Liver (tissue), 9 donors: ENCODE measurements around the gene BOLL. TPM values are rescaled to one million over a fixed set of nuclear protein-coding genes. Genes with fewer than 3 reads are reported as not detected.

Source experiments
- DNase-seq: peaks from one replicate; pipeline ENCODE4 v3.0.0-alpha.2; 2017; ENCODE audit warnings: low spot score
- H3K27ac ChIP-seq, 2 donors: one replicate each; pipeline ENCODE4 v1.7.0; 2013; ENCODE audit warnings: inconsistent platforms in 2 of 2, low read length in 2 of 2, control low read depth in 1 of 2, low read depth in 1 of 2, mild to moderate bottlenecking in 1 of 2
- H3K27me3 ChIP-seq, 4 donors: one replicate each; pipeline versions ENCODE4 v1.6.1 to v1.7.0; 2013; ENCODE audit warnings: low read length in 3 of 4, inconsistent platforms in 1 of 4, mild to moderate bottlenecking in 1 of 4, moderate library complexity in 1 of 4; ENCODE audit not compliant: control insufficient read depth in 4 of 4, insufficient read depth in 4 of 4
- H3K36me3 ChIP-seq, 4 donors: one replicate each; pipeline versions ENCODE4 v1.6.1 to v1.7.0; 2013; ENCODE audit warnings: low read length in 3 of 4, mild to moderate bottlenecking in 3 of 4, low read depth in 1 of 4, moderate library complexity in 1 of 4; ENCODE audit not compliant: control insufficient read depth in 4 of 4, insufficient read depth in 3 of 4
- H3K4me1 ChIP-seq, 4 donors: one replicate each; pipeline versions ENCODE4 v1.6.1 to v1.7.0; 2013; ENCODE audit warnings: low read length in 3 of 4, mild to moderate bottlenecking in 3 of 4, moderate library complexity in 1 of 4; ENCODE audit not compliant: control insufficient read depth in 4 of 4, insufficient read depth in 4 of 4
- H3K4me3 ChIP-seq, 3 donors: one replicate each; pipeline versions ENCODE4 v1.6.1 to v1.7.0; 2013; ENCODE audit warnings: low read length in 3 of 3, control low read depth in 1 of 3, low read depth in 1 of 3, mild to moderate bottlenecking in 1 of 3
- H3K9ac ChIP-seq, 2 donors: one replicate each; pipeline ENCODE4 v1.7.0; 2013; ENCODE audit warnings: low read length in 2 of 2, mild to moderate bottlenecking in 2 of 2, moderate library complexity in 2 of 2, control low read depth in 1 of 2, low read depth in 1 of 2
- H3K9me3 ChIP-seq, 4 donors: one replicate each; pipeline versions ENCODE4 v1.6.1 to v1.7.0; 2013; ENCODE audit warnings: low read length in 3 of 4; ENCODE audit not compliant: control insufficient read depth in 4 of 4
- ATF3 ChIP-seq: IDR thresholded peaks from 2 replicates; pipeline ENCODE4 v1.6.1; 2016; ENCODE audit warnings: antibody characterized with exemption
- CTCF ChIP-seq: fragments of 150-350 bp; IDR thresholded peaks from 2 replicates; pipeline ENCODE4 v1.5.1; 2017; ENCODE audit warnings: improper control_type of control experiment, low read depth, low read length; ENCODE audit not compliant: missing input control
- EGR1 ChIP-seq, 2 donors: IDR thresholded peaks; 2 replicates each; pipeline ENCODE4 v1.6.1; 2016 to 2018; ENCODE audit warnings: antibody characterized with exemption in 2 of 2, low read depth in 2 of 2
- FOXA1 ChIP-seq: IDR thresholded peaks from 2 replicates; pipeline ENCODE4 v1.6.1; 2016; ENCODE audit warnings: antibody characterized with exemption
- FOXA2 ChIP-seq: IDR thresholded peaks from 2 replicates; pipeline ENCODE4 v1.6.1; 2016; ENCODE audit warnings: antibody characterized with exemption
- GABPA ChIP-seq, 2 donors: IDR thresholded peaks in 1 of 2; conservative IDR thresholded peaks in 1 of 2; 2 replicates each; pipeline ENCODE4 v1.6.1; 2016; ENCODE audit warnings: antibody characterized with exemption in 2 of 2, mild to moderate bottlenecking in 1 of 2, moderate library complexity in 1 of 2
- HNF4A ChIP-seq, 2 donors: conservative IDR thresholded peaks; 2 replicates each; pipeline ENCODE4 v1.6.1; 2016; ENCODE audit warnings: antibody characterized with exemption in 2 of 2, mild to moderate bottlenecking in 2 of 2
- JUND ChIP-seq, 2 donors: IDR thresholded peaks; 2 replicates each; pipeline ENCODE4 v1.6.1; 2016; ENCODE audit warnings: antibody characterized with exemption in 2 of 2
- NR2F2 ChIP-seq: IDR thresholded peaks from 2 replicates; pipeline ENCODE4 v1.6.1; 2016; ENCODE audit warnings: antibody characterized with exemption
- RAD21 ChIP-seq, 2 donors: IDR thresholded peaks; 2 replicates each; pipeline ENCODE4 v1.6.1; 2016; ENCODE audit warnings: antibody characterized with exemption in 2 of 2, mild to moderate bottlenecking in 2 of 2
- RXRA ChIP-seq, 2 donors: IDR thresholded peaks; 2 replicates each; pipeline ENCODE4 v1.6.1; 2017 to 2018; ENCODE audit warnings: antibody characterized with exemption in 2 of 2, mild to moderate bottlenecking in 1 of 2
- SP1 ChIP-seq: IDR thresholded peaks from 2 replicates; pipeline ENCODE4 v1.6.1; 2018; ENCODE audit warnings: antibody characterized with exemption, mild to moderate bottlenecking
- TAF1 ChIP-seq: conservative IDR thresholded peaks from 2 replicates; pipeline ENCODE4 v1.6.1; 2016; ENCODE audit warnings: antibody characterized with exemption, mild to moderate bottlenecking
- YY1 ChIP-seq: IDR thresholded peaks from 2 replicates; pipeline ENCODE4 v1.6.1; 2016; ENCODE audit warnings: antibody characterized with exemption, mild to moderate bottlenecking
- ZBTB33 ChIP-seq: IDR thresholded peaks from 2 replicates; pipeline ENCODE4 v1.6.1; 2016; ENCODE audit warnings: antibody characterized with exemption
- WGBS: extraction: QIAGEN DNeasy Blood & Tissue Kit; methylation state at CpG from one replicate; pipeline ENCODE4 v1.1.7; 2013; 5-methylcytosine and 5-hydroxymethylcytosine counted together
- polyA plus RNA-seq, 2 donors: library from polyadenylated mRNA; stranded (reverse) in 1 of 2; unstranded in 1 of 2; fragments of 200-250 nt in 1 of 2; fragments of >200 nt in 1 of 2; fragmentation: Nextera tagmentation in 1 of 2; extraction: Ambion mirVana in 1 of 2; gene quantifications; one replicate each; pipeline versions ENCODE4 v1.2.1 to v1.2.3, GENCODE V29; 2013 to 2015
- total RNA-seq, 2 donors: library from RNA; depleted of rRNA; stranded (reverse); fragments of >200 nt; gene quantifications; one replicate each; pipeline ENCODE4 v1.2.3, GENCODE V29; 2014
- TF ChIP-seq, protein P1 (sequence below): IDR thresholded peaks from 2 replicates; pipeline ENCODE4 v1.6.1; 2016; ENCODE audit warnings: antibody characterized with exemption, mild to moderate bottlenecking
- TF ChIP-seq, protein P2 (sequence below): IDR thresholded peaks from 2 replicates; pipeline ENCODE4 v1.6.1; 2016; ENCODE audit warnings: antibody characterized with exemption
- donor health status: healthy.
- donor health status: healthy.
- donor health status: healthy.
- donor health status: healthy.
- donor health status: healthy.

The BOLL gene
- total and polyA plus RNA-seq, 4 donors = not detected

DNA sequence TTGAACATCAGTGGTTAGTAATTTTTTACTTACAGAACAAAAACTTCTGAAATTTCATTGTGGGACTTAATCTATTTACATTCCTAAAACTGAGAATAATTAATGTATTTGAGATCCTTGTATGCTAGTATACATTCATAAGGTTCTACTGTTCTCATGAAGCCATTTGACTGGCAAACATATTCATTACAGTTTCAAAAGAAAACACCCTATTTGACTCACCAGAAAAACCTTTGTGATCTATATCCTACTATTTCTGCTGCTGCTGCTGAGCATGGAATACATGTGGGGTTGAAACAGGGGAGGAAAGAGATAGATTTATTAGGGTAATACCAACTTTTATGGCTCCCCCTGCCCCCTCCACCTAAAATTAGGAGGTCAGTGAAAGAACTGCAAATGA, 58.1 kb downstream of the BOLL start (continued):
- TF ChIP-seq CTCF (no peak), YY1 (no peak), ATF3 (no peak), FOXA2 (no peak), HNF4A (conservative IDR thresholded peaks at IDR 0.05) (no peak), GABPA (IDR thresholded peaks at IDR 0.05 in 1 of 2, conservative IDR thresholded peaks at IDR 0.05 in 1 of 2) (no peak)

DNA sequence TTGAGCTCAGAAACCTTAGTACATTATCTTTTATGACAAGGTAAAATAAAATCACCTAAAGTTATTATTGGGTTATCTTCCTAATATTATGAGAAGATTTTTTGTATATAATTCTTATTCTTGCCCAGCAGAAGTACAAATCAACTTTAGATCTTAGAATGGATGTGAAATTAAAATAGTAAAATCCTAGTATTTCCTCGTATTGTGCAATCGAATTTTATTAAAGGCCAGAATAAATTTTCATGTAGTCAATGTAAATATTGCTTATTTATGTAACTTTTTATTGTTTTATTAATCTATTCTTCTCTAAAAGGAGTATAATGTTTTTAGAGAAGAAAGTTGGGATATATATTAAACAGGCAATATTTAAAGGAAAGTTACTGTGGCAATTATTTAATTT, 67.3 kb downstream of the BOLL start:
- no peak for TF ChIP-seq YY1
- TF ChIP-seq SP1 = no peak
- no peak for TF ChIP-seq JUND (IDR thresholded peaks at IDR 0.05)
- TF ChIP-seq FOXA2 = no peak
- TF ChIP-seq FOXA1 = no peak
- TF ChIP-seq RXRA (IDR thresholded peaks at IDR 0.05) = no peak
- no peak for TF ChIP-seq RAD21 (IDR thresholded peaks at IDR 0.05)
- no peak for TF ChIP-seq TAF1
- no peak for TF ChIP-seq CTCF
- TF ChIP-seq, protein P1, sequence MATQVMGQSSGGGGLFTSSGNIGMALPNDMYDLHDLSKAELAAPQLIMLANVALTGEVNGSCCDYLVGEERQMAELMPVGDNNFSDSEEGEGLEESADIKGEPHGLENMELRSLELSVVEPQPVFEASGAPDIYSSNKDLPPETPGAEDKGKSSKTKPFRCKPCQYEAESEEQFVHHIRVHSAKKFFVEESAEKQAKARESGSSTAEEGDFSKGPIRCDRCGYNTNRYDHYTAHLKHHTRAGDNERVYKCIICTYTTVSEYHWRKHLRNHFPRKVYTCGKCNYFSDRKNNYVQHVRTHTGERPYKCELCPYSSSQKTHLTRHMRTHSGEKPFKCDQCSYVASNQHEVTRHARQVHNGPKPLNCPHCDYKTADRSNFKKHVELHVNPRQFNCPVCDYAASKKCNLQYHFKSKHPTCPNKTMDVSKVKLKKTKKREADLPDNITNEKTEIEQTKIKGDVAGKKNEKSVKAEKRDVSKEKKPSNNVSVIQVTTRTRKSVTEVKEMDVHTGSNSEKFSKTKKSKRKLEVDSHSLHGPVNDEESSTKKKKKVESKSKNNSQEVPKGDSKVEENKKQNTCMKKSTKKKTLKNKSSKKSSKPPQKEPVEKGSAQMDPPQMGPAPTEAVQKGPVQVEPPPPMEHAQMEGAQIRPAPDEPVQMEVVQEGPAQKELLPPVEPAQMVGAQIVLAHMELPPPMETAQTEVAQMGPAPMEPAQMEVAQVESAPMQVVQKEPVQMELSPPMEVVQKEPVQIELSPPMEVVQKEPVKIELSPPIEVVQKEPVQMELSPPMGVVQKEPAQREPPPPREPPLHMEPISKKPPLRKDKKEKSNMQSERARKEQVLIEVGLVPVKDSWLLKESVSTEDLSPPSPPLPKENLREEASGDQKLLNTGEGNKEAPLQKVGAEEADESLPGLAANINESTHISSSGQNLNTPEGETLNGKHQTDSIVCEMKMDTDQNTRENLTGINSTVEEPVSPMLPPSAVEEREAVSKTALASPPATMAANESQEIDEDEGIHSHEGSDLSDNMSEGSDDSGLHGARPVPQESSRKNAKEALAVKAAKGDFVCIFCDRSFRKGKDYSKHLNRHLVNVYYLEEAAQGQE = no peak
- 94% methylated on average over 2 of the region's 2 CpGs for WGBS
- no peaks in the 10 kb centered on the region for H3K9me3 ChIP-seq
- peaks cover 0 to 3% (median 1%) of the 10 kb centered on the region in 4 donors for H3K36me3 ChIP-seq
- DNase-seq = no peak
- no peak overlapping the region for H3K27ac ChIP-seq
- H3K9ac ChIP-seq = no peak overlapping the region
- H3K4me1 ChIP-seq = no peaks in the 10 kb centered on the region
- no peaks in the 10 kb centered on the region for H3K27me3 ChIP-seq
- no peak overlapping the region for H3K4me3 ChIP-seq

GRCh38 chr2:197713271-197713670, 71.8 kb downstream of the BOLL start:
- Histone ChIP-seq H3K36me3 (peaks cover 0 to 3% (median 1%) of the 10 kb centered on the region in 4 donors), H3K9ac (no peak overlapping the region), H3K27ac (no peak overlapping the region), H3K27me3 (no peaks in the 10 kb centered on the region), H3K4me1 (peaks cover 0 to 7% (median 7%) of the 10 kb centered on the region in 4 donors), H3K4me3 (no peak overlapping the region), H3K9me3 (no peaks in the 10 kb centered on the region)
- 72% methylated on average over 3 of the region's 3 CpGs for WGBS
- DNase-seq = no peak
- TF ChIP-seq RXRA (IDR thresholded peaks at IDR 0.05) = no peak
- TF ChIP-seq TAF1 = no peak
- no peak for TF ChIP-seq FOXA2
- TF ChIP-seq, protein P2, sequence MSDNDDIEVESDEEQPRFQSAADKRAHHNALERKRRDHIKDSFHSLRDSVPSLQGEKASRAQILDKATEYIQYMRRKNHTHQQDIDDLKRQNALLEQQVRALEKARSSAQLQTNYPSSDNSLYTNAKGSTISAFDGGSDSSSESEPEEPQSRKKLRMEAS = no peak
- no peak for TF ChIP-seq RAD21 (IDR thresholded peaks at IDR 0.05)
- TF ChIP-seq YY1 = no peak
- TF ChIP-seq, protein P1 = no peak
- TF ChIP-seq EGR1 (IDR thresholded peaks at IDR 0.05; ENCODE audit: low read depth in 2 of 2) = no peak
- no peak for TF ChIP-seq FOXA1
- TF ChIP-seq ZBTB33 = no peak
- TF ChIP-seq NR2F2 = no peak
- no peak for TF ChIP-seq GABPA (IDR thresholded peaks at IDR 0.05 in 1 of 2, conservative IDR thresholded peaks at IDR 0.05 in 1 of 2)
